ENCODE results near the gene KCTD12.

- no peak for TF ChIP-seq CTCF (IDR thresholded peaks at IDR 0.05)
- TF ChIP-seq POLR2A (IDR thresholded peaks at IDR 0.05), result no peak
These were observed 35.3 kb upstream of the KCTD12 start for GRCh38 chr13:76921516-76921915.

All from Peyer's patch (tissue), 4 donors.